ENCODE results near the gene CER1.

CER1 gene

DNA sequence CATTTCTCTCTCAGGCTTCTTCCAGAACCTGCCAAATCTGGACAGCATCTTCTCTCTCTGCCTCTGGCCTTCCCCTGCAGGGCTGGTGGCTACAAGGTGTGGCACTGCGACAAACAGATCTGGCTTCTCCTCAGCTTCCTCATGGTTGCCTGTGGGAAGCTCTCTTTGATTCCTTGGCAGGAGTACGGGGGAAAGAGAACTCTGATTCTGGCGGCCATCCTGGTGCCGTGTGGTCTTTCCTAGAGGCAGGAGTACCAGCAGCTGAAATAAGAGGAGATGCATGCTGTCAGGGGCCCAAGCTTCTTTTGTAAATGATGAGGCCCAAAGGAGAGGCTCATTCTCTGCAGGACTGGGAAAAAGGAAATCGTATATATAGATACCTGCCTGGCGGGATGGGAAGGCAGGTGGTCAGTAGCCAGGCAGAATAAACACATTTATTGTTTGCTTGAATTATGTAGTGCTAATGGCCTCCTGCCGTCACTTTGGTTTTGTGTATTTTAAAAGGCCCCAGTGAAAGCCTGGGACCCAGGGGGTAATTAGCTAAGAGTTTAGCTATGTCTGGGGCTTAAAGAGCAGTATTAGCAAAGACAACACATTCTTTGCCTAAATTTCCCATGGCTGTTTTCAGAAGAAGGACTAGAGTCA is at the start of gene CER1:
TSS of gene CER1 (minus strand) at position 343 of the 645 bp plus-strand sequence. CDS start at position 282, 61 bp downstream.
- DNase-seq = no peak

- no peak for DNase-seq
These were observed 48.1 kb upstream of the CER1 start for GRCh38 chr9:14770592-14770991.

DNA sequence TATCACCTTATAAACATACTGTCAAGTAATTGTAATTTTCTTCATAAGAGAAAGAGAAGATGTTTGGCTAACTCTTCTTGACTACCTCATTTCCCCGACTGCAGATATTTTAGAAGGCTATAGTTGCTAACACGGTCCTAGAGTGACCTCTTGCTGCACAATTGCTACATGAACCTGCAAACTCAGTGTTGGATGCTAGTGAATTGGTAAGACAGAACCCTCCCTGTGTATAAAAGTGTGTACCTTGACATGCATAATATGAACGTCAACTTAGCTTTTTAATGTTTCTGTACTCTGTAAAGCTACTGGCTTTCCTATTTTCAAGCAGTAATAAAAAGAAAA is 46.7 kb upstream of the CER1 start:
- peak; percentile 51 for DNase-seq

- peak; percentile 75 for DNase-seq
These were observed 46.1 kb upstream of the CER1 start for GRCh38 chr9:14768405-14769229.

DNA sequence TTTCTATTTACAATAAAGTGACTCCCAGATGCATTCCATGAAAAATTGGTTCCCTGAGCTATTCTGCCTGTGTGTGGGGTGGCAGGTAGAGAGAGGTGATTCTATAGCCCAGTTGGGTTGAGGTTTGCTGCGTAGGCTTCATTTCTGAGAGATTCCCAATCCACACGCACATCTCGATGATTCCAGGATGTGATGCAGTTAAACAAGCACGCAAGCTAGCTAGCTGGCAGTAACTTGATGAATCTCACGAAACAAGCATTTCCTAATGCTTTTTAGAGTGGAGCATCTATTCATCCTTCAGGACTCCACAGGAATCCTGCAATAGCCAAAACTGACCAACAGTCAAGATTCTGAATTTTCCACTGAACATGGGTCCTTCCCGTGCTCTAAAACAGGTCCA is 43.8 kb upstream of the CER1 start:
- no peak for DNase-seq

DNA sequence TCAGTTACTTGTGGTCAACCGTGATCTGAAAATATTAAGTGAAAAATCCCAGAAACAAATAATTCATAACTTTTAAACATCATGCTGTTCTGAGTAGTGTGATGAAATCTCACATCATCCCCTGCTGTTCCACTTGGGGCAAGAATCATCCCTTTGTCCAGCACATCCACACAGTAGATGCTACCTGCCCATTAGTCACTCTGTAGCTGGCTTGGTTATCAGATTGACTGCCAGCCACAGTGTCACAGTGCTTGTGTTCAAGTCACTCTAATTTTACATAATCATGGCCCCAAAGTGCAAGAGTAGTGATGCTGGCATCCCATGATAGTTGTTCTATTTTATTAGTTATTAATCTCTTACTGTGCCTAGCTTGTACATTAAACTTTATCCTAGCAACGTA is 39.1 kb upstream of the CER1 start:
- DNase-seq = no peak

DNA sequence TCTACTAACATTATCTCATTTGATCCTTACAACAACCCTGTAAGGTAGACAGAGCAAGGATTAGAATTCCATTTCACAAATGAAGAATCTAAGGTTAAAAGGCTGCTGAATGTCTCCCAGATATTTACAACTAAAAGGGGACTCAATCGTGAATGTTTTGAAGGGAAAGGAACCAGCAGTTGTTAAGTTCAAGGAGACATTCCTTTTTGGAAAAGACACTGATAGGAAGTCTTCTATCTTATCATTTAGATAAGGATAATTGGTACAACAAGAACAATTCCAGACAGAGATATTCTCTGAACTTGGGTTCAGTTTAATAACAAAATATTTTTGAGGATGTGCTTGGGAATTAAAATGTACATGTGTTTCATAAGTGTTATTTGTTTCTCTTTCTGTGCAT is 37.5 kb upstream of the CER1 start:
- no peak for DNase-seq

DNA sequence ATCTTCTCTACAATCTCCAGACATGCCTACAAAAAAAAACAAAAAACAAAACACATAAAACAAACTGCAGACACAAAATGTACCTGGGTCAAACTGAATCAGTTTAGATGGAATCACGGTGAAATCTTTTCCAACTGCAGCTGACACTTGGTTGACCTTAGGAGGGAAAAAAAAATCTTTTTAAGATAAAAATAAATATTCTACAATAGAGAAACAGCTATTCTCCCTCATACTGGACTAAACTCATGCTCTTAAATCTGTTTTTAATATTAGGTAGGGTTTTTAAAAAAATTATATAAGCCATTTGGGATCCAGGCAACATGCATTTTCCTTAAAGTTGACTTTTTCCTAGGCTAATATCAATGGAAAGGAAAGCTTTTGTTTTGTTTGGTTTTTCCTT is 33.8 kb upstream of the CER1 start:
- no peak for DNase-seq

DNA sequence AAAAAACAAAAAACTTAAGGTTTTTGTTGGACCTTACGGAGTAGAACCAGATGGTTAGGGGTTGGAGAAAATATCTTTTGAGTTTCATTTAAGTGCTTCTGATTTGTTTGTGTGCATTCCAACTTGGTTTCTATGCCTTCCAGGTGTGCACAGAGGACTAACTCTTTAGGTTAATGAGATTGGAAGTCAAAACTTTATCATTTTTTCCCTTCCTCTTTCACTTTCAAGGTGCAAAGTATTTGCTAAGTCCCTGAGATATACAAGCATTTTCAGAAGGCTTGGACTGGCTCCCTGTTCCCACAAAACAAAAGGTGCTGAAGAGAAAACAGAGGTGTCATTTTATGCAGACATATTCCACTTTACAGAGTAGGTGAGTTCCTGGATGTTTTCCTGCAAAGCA is 30.3 kb upstream of the CER1 start:
- no peak for DNase-seq

GRCh38 chr9:14752271-14752670 is 29.7 kb upstream of the CER1 start:
- peak; percentile 57 for DNase-seq

GRCh38 chr9:14750821-14751220 is 28.3 kb upstream of the CER1 start:
- DNase-seq = no peak

DNA sequence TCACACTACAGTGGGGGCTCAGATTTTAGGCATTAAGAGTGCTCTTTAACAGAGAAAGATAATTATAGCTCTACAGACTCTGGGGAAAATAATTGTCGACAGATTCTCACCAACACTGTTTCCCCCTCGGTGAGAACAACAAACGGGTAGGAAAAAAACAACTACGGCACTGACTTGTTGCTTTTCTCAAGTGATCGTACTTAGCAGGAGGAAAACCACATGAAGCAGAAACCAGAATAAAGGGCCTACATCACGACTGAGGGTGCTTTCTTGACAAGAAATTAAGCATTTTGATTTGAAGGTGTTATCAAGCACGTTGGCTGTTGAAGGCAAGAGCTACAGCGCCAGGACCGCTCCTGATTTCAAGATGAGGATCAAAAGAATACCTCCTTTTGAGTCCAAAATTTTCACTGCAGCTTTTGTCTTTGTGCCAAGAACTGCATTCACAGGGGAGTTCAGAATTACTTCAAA is 27.2 kb upstream of the CER1 start:
- no peak for DNase-seq

- DNase-seq = no peak
These were observed 25.8 kb upstream of the CER1 start for GRCh38 chr9:14748373-14748772.

DNA sequence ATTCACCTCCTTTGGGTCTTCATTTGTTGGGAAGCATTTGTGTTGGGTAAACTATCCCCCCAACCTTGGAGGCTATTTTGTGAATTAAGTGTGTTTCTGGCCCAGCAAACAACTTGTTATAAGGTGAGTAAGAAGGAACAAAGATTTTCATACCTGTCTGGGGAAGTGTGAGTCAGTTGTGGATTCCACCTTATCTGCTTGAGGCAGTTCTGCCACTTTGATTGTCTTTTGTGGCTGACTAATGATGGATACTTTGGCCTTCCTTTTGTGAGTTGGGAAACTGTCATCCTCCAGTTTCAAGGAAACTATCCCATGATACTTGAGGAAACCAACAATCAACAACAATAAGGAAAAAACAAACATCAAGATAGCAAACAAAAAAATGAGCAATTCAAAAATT is 24.6 kb upstream of the CER1 start:
- no peak for DNase-seq

DNA sequence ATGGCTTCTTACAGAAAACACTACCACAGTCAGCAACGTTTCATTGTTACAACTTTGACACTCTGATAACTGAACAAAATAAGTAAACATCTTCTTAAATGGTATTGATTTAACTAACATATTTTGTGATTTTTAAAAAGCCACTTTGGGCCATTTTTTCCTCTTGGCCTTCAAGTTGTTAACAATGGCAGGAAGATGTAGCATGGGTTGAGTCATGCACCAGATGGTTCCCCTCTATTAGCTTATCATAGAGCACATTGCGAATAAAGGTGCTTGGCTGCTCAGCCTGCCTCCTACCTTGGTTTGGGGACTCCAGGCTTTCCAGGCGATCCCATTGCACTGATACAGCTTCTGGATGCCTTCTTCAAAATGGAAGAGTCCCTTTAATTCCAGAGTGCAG is 24.1 kb upstream of the CER1 start:
- DNase-seq = no peak

DNA sequence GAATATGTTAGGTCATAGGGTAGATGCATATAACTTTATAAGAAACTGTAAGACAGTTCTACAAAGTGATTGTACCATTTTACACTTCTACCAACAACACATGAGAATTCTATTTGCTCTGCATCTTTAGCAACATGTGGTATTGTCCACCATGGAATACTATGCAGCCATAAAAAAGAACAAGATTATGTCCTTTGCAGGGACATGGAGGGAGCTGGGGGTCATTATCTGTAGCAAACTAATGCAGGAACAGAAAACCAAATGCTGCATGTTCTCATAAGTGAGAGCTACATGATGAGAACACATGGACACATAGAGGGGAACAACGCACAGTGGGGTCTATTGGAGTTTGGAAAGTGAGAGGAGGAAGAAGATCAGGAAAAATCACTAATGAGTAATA is 22.2 kb upstream of the CER1 start:
- DNase-seq = no peak

GRCh38 chr9:14741369-14741768 is 18.8 kb upstream of the CER1 start:
- no peak for DNase-seq

- no peak for DNase-seq
These were observed 10.6 kb upstream of the CER1 start for GRCh38 chr9:14733133-14733532.

DNA sequence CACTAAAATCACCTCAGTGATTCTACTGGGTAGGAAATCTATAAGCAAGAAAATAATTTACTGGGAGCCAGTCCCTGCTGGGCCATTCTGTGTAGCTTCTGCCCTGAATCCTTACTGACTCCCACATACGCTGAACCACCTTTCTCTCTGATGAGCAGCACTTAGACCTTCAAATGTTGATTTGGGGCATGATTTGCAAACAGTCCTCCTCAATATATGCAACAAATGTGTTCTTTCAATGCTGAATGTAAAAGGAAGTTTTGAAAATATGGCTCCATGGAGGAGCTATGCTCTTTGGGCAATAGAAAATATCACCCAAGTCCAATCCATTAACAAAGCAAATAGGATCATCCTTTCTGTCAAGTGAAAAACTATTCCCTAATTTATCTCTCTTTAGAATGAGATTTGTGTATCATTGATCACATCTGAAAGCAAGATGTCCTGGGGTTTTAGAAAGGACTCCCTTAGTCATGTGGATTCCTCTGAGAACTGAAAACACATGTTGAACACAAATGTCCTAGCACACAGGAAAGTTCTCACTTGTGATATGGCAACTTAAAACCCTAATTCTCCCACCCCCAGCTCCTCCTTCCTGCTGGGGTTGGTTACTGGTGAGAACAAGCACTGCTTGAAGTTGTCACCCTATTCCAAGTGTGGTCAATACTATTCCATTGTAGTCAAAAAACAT is 8.9 kb upstream of the CER1 start:
- DNase-seq = no peak

GRCh38 chr9:14730461-14730898 is 7.9 kb upstream of the CER1 start:
- no peak for DNase-seq

DNA sequence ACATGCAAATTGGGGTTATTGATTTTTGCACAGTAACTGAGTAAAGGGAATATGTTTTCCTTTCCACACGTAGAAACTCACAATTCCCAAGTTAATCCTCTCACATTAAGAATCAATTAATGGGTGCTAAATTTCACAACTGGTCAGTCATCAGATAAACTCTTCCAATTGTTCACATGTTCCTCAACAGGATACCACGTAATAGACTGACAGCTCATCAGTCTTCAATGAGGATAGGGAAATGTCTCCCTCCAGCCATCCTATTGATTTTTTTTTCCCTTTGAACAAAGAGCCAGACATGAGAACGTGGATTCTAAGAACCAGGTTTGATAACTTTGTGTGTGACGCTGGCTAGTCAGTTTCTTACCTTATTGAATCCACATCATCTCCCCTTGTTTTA is 768 bp upstream of the CER1 start:
- no peak for DNase-seq

DNA sequence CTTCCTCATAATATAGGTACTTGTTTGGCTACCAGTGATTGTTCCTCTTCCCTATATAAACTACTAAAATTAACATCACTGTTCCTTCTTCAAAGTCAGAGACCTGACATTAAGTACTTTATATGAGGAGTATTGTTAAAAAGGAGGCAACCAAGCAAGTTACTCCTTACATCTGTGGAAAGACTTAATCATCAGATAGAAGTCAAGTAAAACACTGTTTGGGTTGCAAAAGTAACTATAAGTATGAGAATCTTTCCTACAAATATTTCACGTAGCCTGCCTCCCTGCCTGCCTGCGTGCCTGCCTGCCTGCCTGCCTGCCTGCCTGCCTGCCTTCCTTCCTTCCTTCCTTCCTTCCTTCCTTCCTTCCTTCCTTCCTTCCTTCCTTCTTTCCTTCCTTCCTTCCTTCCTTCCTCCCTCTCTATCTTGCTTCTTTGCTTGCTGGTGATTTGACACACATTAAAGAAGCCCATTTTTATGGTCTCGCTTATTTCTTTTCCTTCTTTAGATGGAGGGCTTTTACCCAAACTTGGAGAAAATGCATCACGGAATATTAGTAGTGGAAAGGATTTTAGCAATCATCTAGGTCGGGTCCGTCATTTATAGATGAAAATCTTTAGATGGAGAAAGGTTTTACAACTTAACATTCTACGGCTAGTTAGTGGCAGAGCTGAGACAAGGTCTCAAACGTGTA is 3.2 kb downstream of the CER1 start:
- DNase-seq = no peak

- DNase-seq = no peak
These were observed 7.4 kb downstream of the CER1 start for GRCh38 chr9:14715102-14715501.
